ENCODE measurements around the gene MORN5.

MORN5 gene

GRCh38 chr9:122244349-122244748, 84.6 kb downstream of the MORN5 start:
- no peak for DNase-seq

DNA sequence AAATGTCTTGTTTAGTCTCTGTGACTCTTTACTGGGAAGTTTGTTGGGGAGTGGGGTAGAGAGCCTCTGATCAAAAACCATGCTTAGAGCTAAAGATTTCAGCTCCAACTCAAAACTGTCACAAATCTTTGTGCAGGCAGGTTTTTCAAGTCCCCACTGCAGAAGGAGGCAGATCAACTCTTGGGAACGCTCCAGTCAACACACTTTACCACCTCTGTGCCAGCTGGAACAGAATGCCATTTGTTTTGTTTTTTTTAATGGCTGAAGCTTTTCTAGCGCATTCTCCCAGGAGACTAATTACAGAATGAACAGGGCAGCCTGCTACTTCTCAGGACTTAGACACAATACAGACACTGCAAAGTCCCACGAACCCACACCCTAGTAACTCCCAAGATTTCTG, 87.0 kb downstream of the MORN5 start:
- no peak for DNase-seq

- DNase-seq = no peak
Measured at GRCh38 chr9:122248448-122248865, 88.7 kb downstream of the MORN5 start.

Data from NCI-H187 treated with DMSO at 0.1 percent for 48 hours (cell line).